OCI-LY7 (cell line): ENCODE measurements around the gene SERTAD2. TPM values are rescaled to one million over a fixed set of nuclear protein-coding genes. Genes with fewer than 3 reads are reported as not detected.

Source experiments
- BruUV-seq: library from RNA; stranded (reverse); fragments of 400-500 nt; replicated peaks from 2 replicates; lab custom pipeline; 2021; lab: Mats Ljungman, UMichigan
- CTCF ChIA-PET: fragments of 300-600 bp; sonication (Branson Sonifier 250); formaldehyde crosslinking; loops from one replicate; lab custom pipeline; 2022; ENCODE audit warnings: antibody characterized with exemption; ENCODE audit not compliant: unreplicated experiment; lab: Charles Lee
- POLR2A ChIA-PET: fragments of 300-600 bp; sonication (Branson Sonifier 250); formaldehyde crosslinking; loops from one replicate; lab custom pipeline; 2022; ENCODE audit warnings: antibody characterized with exemption; lab: Charles Lee
- DNase-seq: peaks from one replicate; pipeline ENCODE4 v3.0.0-alpha.2; 2015; ENCODE audit warnings: low spot score
- H2AFZ ChIP-seq: fragments of 200-600 bp; sonication (generic), shearing (Covaris generic); 2 replicates; pipeline ENCODE4 v1.6.1; 2014; ENCODE audit warnings: mild to moderate bottlenecking, antibody characterized with exemption, low read length, moderate library complexity
- H3K27ac ChIP-seq: fragments of 200-600 bp; sonication (generic); 2 replicates; pipeline ENCODE4 v1.5.1; 2014; ENCODE audit warnings: mixed run types, low read depth, mild to moderate bottlenecking, moderate library complexity, low read length, inconsistent platforms; ENCODE audit not compliant: poor library complexity, severe bottlenecking
- H3K36me3 ChIP-seq: fragments of 200-600 bp; sonication (generic); 2 replicates; pipeline ENCODE4 v1.6.1; 2014; ENCODE audit warnings: mild to moderate bottlenecking, antibody characterized with exemption, low read length, moderate library complexity, mixed read lengths; ENCODE audit not compliant: insufficient read depth
- H3K4me1 ChIP-seq: fragments of 200-600 bp; sonication (generic); 2 replicates; pipeline ENCODE4 v1.5.1; 2014; ENCODE audit warnings: mild to moderate bottlenecking, low read length; ENCODE audit not compliant: insufficient read depth, poor library complexity, severe bottlenecking
- H3K4me2 ChIP-seq: fragments of 200-600 bp; sonication (generic); 2 replicates; pipeline ENCODE4 v1.6.1; 2014; ENCODE audit warnings: mild to moderate bottlenecking, low read length
- H3K4me3 ChIP-seq: fragments of 200-600 bp; sonication (generic); 2 replicates; pipeline ENCODE4 v1.5.1; 2014; ENCODE audit warnings: mild to moderate bottlenecking, low read depth, low read length; ENCODE audit not compliant: poor library complexity, severe bottlenecking
- H3K79me2 ChIP-seq: fragments of 200-600 bp; sonication (generic); 2 replicates; pipeline ENCODE4 v1.6.1; 2016; ENCODE audit warnings: low read depth, mild to moderate bottlenecking, low read length, moderate library complexity, mixed read lengths; ENCODE audit not compliant: insufficient read depth
- H3K9me2 ChIP-seq: fragments of 200-600 bp; sonication (generic); 2 replicates; pipeline ENCODE4 v1.6.1; 2016; ENCODE audit warnings: mild to moderate bottlenecking, low read length, mixed read lengths; ENCODE audit not compliant: insufficient read depth
- H3K9me3 ChIP-seq: fragments of 200-600 bp; sonication (generic); 2 replicates; pipeline ENCODE4 v1.6.1; 2014; ENCODE audit warnings: mild to moderate bottlenecking, mixed run types, low read length, mixed read lengths
- H4K20me1 ChIP-seq: fragments of 200-600 bp; sonication (generic); 2 replicates; pipeline ENCODE4 v1.6.1; 2014; ENCODE audit warnings: mild to moderate bottlenecking, antibody characterized with exemption, low read length, moderate library complexity, mixed read lengths; ENCODE audit not compliant: insufficient read depth
- EZH2phosphoT487 ChIP-seq: fragments of 200-600 bp; sonication (generic); IDR thresholded peaks from 2 replicates; pipeline ENCODE4 v1.6.1; 2018; ENCODE audit warnings: low read depth, borderline replicate concordance, mild to moderate bottlenecking, mixed run types, antibody characterized with exemption, low read length, moderate library complexity, mixed read lengths
- intact Hi-C: fragments of 100-400 bp; cut with micrococcal nuclease; formaldehyde crosslinking; loops from one replicate; pipeline ENCODE4 v1.10.0; 2022; ENCODE audit not compliant: unreplicated experiment
- total RNA-seq, 2 experiments: library from RNA; depleted of rRNA in 1 of 2; stranded (reverse); fragments of >200 nt in 1 of 2; shearing (Covaris generic) in 1 of 2; gene quantifications; 2 replicates each; pipeline ENCODE4 v1.2.3, GENCODE V29; 2014 to 2022
- TF ChIP-seq, protein P1 (sequence below): fragments of 200-600 bp; sonication (generic); conservative IDR thresholded peaks from 2 replicates; pipeline ENCODE4 v1.5.1; 2014; ENCODE audit warnings: mild to moderate bottlenecking, antibody characterized with exemption, low read length, moderate library complexity, mixed read lengths

Gene SERTAD2
- total RNA-seq, 2 experiments from 2014 or later, result 11.5 to 54.5 TPM

- H3K4me2 ChIP-seq, result no peak overlapping the region
- no peaks in the 10 kb centered on the region for H3K9me3 ChIP-seq
- no peak for DNase-seq
- BruUV-seq, result no TSS peak
- CTCF ChIA-PET, result no interaction called here
- no peak for TF ChIP-seq EZH2phosphoT487
- TF ChIP-seq, protein P1, sequence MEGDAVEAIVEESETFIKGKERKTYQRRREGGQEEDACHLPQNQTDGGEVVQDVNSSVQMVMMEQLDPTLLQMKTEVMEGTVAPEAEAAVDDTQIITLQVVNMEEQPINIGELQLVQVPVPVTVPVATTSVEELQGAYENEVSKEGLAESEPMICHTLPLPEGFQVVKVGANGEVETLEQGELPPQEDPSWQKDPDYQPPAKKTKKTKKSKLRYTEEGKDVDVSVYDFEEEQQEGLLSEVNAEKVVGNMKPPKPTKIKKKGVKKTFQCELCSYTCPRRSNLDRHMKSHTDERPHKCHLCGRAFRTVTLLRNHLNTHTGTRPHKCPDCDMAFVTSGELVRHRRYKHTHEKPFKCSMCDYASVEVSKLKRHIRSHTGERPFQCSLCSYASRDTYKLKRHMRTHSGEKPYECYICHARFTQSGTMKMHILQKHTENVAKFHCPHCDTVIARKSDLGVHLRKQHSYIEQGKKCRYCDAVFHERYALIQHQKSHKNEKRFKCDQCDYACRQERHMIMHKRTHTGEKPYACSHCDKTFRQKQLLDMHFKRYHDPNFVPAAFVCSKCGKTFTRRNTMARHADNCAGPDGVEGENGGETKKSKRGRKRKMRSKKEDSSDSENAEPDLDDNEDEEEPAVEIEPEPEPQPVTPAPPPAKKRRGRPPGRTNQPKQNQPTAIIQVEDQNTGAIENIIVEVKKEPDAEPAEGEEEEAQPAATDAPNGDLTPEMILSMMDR, result no peak
- peaks cover 35% of the 10 kb centered on the region for H3K4me1 ChIP-seq
- POLR2A ChIA-PET, result interaction anchor here (1.9 to 2.8 kb wide), 5 partner anchors 10 to 40 kb away, joined by 4 to 11 read pairs (median 9); no protein-coding TSS in a partner anchor
- no peak overlapping the region for H3K4me3 ChIP-seq
- no peaks in the 10 kb centered on the region for H4K20me1 ChIP-seq
- no peak overlapping the region for H3K27ac ChIP-seq
- H3K79me2 ChIP-seq, result peaks cover 22% of the 10 kb centered on the region; the same call in 1 of the 2 replicates
- no peak overlapping the region for H2AFZ ChIP-seq
- no peaks in the 10 kb centered on the region for H3K36me3 ChIP-seq
- intact Hi-C loops, result no loop called here
- H3K9me2 ChIP-seq, result no peaks in the 10 kb centered on the region
Measured at GRCh38 chr2:64686283-64686956, 32.7 kb upstream of the SERTAD2 start.

GRCh38 chr2:64685430-64685829 lies 31.7 kb upstream of the SERTAD2 start:
- Histone ChIP-seq H2AFZ (no peak overlapping the region), H3K9me3 (no peaks in the 10 kb centered on the region), H3K36me3 (no peaks in the 10 kb centered on the region), H3K4me1 (peaks cover 40% of the 10 kb centered on the region), H4K20me1 (no peaks in the 10 kb centered on the region), H3K27ac (no peak overlapping the region), H3K4me2 (no peak overlapping the region), H3K4me3 (no peak overlapping the region), H3K9me2 (no peaks in the 10 kb centered on the region), H3K79me2 (peaks cover 20% of the 10 kb centered on the region; the same call in 1 of the 2 replicates)
- no peak for DNase-seq
- ChIA-PET CTCF (no interaction called here), POLR2A (interaction anchor here (0.9 to 2.6 kb wide), 2 partner anchors 12 to 23 kb away, joined by 4 to 10 read pairs; no protein-coding TSS in a partner anchor)
- TF ChIP-seq EZH2phosphoT487, result no peak
- TF ChIP-seq, protein P1, result no peak
- BruUV-seq, result no TSS peak
- intact Hi-C loops, result no loop called here
